ENCODE data around the gene NDUFA1.
"Not testable (repeated sequence)": the region's sequence is repeated elsewhere in the genome, so short reads cannot be mapped to it uniquely, and the experiment has no call there.

NDUFA1 gene

DNA sequence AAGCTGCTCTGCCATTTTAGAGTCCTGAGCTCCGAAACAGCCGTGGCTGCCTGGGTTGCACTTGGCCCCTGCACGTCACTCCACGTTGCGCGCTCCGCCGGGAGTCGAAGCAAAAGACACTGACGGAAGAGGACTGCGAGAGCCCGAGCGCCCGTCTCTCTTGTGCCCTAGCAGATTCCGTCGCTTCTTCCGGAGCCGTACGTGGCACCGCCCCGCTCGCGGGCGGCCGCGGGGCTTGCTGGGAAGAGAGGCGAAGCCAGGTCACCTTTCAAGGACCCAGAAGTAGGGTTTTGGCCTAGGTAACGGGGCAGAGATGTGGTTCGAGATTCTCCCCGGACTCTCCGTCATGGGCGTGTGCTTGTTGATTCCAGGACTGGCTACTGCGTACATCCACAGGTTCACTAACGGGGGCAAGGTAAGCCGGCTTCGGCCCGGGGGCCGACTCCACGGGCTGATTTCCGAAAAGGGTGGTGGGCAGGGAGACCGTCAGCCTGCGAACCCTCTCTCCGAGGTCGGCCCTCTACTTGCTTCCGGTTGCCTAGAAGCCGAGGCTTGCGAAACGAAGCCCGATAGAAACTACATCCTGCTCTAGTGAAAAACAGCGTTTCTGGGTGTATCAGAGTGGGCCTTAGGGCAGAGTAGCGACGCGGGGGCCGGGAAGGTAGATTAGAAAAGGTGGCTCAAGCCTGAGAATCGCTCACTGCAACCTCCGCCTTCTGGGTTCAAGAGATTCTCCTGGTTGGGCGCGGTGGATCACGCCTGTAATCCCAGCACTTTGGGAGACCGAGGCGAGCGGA lies at the start of gene NDUFA1, which contains the start of gene RNF113A:
TSS of gene NDUFA1 (plus strand) at position 234 of the 797 bp plus-strand sequence. CDS start at position 314, 80 bp downstream.
TSS of gene RNF113A (minus strand) at position 135 of the 797 bp plus-strand sequence. CDS start at position 15, 120 bp downstream.
- DNase-seq, result peak; percentile 78

DNA sequence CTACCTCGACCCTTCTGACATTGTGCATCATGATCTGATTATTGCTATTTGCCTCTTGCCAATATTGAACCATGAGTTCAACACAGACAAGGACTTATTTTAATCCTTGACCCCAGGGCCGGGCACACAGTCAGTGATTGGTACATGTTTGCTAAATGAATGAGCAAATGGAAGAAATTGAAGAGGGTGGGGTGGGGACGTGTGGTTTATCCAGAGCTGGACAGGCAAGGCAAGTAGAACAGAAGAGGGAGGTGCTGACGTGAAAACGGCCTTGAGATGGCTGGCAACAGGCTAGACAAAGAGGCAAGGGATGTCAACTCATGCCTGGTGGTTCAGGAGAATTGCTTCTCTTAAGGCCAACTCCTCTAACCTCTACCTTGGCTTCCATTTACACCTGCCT lies 47.4 kb upstream of the NDUFA1 start:
- not testable (repeated sequence) for DNase-seq

- no peak for DNase-seq
Observed at GRCh38 chrX:119826399-119826959, 45.2 kb upstream of the NDUFA1 start.

GRCh38 chrX:119828446-119828845 lies 43.2 kb upstream of the NDUFA1 start:
- no peak for DNase-seq

DNA sequence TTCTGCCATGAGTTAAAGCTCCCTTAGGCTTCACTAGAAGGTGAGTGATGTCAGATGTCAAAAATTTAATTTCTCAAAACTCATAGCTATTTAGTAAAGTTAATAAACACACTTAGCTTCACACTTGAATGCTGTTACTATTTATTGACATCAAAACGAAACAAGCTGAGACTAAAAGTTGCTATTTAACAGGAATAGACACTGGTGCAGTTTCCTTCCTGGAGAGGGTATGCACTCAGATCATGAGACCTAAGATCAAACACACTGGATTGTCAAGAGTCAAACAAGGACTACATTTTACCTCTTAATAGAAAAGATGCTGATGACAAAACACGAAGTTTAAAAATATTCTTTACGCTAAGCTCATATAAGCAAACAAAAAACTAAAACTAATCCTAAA lies 37.7 kb upstream of the NDUFA1 start:
- DNase-seq, result no peak

GRCh38 chrX:119852382-119853353 lies 19.0 kb upstream of the NDUFA1 start, which contains the start of gene UPF3B:
Gene UPF3B, minus strand, starts transcription at chrX:119852963. Its CDS starts 35 bp downstream, at chrX:119852928.
- peak; percentile 94 for DNase-seq

DNA sequence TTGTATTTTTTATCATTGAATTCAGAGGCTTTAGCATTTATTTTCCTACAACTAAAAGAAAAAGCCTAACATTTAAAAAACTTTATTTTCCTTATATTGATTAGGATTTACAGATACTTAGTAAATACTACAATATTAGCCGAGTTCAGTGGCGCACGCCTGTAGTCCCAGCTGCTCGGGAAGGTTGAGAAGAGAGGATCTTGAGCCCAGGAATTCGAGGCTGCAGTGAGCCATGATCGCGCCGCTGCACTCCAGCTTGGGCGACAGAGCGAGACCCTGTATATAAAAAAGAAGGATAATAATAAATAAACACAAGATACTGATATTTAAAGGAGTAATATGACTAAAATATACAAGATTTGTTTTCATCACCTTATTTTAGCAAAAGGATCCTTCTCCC lies 18.2 kb upstream of the NDUFA1 start:
- DNase-seq, result no peak

- peak; percentile 45 for DNase-seq
Observed at GRCh38 chrX:119870626-119871131, 953 bp upstream of the NDUFA1 start.

DNA sequence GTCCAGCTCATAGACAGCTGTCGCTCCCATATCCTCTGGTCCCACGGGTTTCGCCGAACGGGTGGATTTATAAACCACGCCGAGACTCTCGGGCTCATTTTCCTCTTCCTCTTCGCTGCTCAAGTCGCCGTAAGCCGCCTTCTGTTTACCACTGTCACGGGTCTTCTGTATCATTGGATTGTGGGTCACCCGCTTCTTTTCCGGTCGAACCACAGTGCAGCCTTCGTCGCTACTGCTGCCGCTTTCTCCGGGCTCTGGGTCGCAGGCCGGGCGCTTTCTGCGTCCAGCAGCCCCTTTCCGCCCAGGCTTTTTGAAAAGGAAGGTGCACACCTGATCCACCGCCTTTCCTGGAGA lies 410 bp upstream of the NDUFA1 start:
- peak; percentile 45 for DNase-seq

- DNase-seq, result no peak
Observed at GRCh38 chrX:119878740-119879139, 7.1 kb downstream of the NDUFA1 start.

DNA sequence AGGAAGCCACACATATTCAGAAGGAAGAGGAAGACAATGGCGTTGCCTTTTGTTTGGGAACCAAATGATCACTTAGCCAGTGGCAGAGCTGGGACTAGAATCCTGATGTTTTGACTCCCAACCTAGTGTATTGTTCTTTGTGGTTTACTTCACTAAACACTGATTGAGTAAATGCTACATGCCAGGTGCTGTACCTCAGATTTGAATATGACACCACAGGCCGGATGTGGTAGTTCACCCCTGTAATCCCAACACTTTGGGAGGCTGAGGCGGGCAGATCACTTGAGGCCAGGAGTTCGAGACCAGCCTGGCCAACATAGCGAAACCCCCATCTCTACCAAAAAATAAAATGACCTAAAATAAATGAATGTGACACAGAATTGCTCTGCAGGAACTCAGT lies 8.4 kb downstream of the NDUFA1 start:
- no peak for DNase-seq

- DNase-seq, result peak; percentile 18
Observed at GRCh38 chrX:119880552-119881437, 9.2 kb downstream of the NDUFA1 start.

GRCh38 chrX:119885554-119886428 lies 14.2 kb downstream of the NDUFA1 start:
- DNase-seq, result no peak

DNA sequence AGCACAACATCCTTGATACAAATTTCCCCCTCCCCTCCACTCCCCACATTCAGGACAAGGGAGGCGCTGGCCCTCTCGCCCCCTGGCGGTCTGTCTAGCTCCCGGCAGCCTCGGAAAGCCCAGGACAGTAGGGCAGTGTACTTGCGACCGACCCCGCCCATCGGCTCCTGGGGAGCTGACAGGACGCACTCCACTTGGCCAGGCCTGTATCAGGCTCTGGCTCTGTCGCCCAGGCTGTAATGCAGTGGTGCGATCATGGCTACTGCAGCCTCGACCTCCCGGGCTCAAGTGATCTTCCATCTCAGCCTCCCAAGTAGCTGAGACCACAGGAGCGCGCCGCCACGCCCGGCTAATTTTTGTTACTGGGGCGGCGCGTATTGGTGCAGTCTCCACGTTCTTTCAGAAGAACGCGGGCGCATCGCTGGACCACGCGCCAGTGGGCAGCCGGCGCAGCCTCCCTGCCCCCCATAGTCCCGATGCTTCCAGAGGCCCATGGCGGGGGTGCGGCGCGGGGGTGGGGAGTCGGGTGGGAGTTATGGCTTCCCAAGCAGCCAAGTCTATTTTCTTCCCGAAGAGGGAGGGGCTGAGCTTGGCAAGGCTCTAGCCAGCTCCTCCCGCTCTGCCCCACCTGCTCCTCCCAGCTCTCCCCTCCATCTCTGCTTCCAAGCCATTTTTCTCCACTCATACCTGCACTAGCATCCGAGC lies 16.2 kb downstream of the NDUFA1 start:
- peak; percentile 71 for DNase-seq

DNA sequence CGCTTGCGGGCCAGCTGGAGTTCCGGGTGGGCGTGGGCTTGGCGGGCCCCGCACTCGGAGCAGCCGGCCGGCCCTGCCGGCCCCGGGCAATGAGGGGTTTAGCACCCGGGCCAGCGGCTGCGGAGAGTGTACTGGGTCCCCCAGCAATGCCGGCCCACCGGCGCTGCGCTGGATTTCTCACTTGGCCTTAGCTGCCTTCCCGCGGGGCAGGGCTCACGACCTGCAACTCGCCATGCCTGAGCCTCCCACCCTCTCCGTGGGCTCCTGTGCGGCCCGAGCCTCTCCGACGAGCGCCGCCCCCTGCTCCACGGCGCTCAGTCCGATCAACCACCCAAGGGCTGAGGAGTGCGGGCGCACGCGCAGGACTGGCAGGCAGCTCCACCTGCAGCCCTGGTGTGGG lies 19.0 kb downstream of the NDUFA1 start:
- DNase-seq, result not testable (repeated sequence)

GRCh38 chrX:119891961-119892692 lies 20.5 kb downstream of the NDUFA1 start:
- DNase-seq, result not testable (repeated sequence)

- DNase-seq, result peak; percentile 13
Observed at GRCh38 chrX:119895843-119896326, 24.3 kb downstream of the NDUFA1 start, which contains the start of gene AKAP14. Gene AKAP14, plus strand, starts transcription at chrX:119895893. Its CDS starts 7,331 bp downstream, at chrX:119903224.

- DNase-seq, result peak; percentile 22
Observed at GRCh38 chrX:119899125-119899524, 27.5 kb downstream of the NDUFA1 start.

DNA sequence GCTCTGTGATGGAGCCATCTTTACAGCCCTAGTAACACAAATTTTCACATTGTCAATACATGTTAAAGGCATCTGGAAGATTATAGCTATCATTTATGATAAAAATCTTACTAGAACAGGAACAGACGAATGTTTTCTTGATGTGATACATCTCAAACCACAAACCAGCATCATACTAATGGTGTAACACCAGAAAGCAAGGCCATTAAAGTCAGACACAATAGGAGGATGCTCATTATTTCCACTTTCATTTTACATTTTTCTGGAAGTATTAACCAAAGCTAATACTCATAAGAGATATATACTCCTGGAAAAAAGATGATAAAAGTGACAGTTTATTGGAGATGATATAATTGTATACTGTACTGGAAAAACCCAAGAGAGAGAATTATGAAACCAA lies 29.3 kb downstream of the NDUFA1 start:
- no peak for DNase-seq

Data from NCI-H526 treated with DMSO at 0.1 percent for 48 hours (cell line).